Measurements from ENCODE around the gene SHMT2. TPM values are rescaled to one million over a fixed set of nuclear protein-coding genes. Genes with fewer than 3 reads are reported as not detected.

SHMT2 gene
- total and polyA plus RNA-seq, 2 of the 13 experiments (the other 11 are each of a cell fraction or from before 2014, with no cell fraction given) = 181 to 393 TPM

- 0 out of 2 replicates have a peak, but pooled peaks have one; percentile 24 for TF ChIP-seq NKX3-1 (CRISPR knock-in tag; IDR thresholded peaks at IDR 0.05)
- no peak for TF ChIP-seq ZNF33A (CRISPR knock-in tag; IDR thresholded peaks at IDR 0.05; ENCODE audit: borderline replicate concordance)
- no peak; the same call in 1 of the 2 replicates for TF ChIP-seq CBX5 (CRISPR knock-in tag; IDR thresholded peaks at IDR 0.05; ENCODE audit: borderline replicate concordance)
- TF ChIP-seq, protein P1, sequence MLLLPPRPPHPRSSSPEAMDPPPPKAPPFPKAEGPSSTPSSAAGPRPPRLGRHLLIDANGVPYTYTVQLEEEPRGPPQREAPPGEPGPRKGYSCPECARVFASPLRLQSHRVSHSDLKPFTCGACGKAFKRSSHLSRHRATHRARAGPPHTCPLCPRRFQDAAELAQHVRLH (CRISPR knock-in tag; IDR thresholded peaks at IDR 0.05; ENCODE audit: borderline replicate concordance, low read depth) = peak; percentile 23; the same call in 1 of the 2 replicates
- peak; percentile 95 for TF ChIP-seq HMGXB3 (CRISPR knock-in tag; IDR thresholded peaks at IDR 0.05; ENCODE audit: borderline replicate concordance)
- TF ChIP-seq ZNF598 (CRISPR knock-in tag; IDR thresholded peaks at IDR 0.05; ENCODE audit: borderline replicate concordance) = peak; percentile 39; the same call in 1 of the 2 replicates
- TF ChIP-seq ZNF317 (CRISPR knock-in tag; IDR thresholded peaks at IDR 0.05) = no peak; the same call in 1 of the 2 replicates
- no peak; the same call in 1 of the 2 replicates for TF ChIP-seq HDAC2 (CRISPR knock-in tag; IDR thresholded peaks at IDR 0.05)
- no peak for TF ChIP-seq WIZ (CRISPR knock-in tag; IDR thresholded peaks at IDR 0.05)
- TF ChIP-seq ZSCAN22 (CRISPR knock-in tag; IDR thresholded peaks at IDR 0.05) = no peak
- TF ChIP-seq, protein P2, sequence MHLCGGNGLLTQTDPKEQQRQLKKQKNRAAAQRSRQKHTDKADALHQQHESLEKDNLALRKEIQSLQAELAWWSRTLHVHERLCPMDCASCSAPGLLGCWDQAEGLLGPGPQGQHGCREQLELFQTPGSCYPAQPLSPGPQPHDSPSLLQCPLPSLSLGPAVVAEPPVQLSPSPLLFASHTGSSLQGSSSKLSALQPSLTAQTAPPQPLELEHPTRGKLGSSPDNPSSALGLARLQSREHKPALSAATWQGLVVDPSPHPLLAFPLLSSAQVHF (CRISPR knock-in tag; IDR thresholded peaks at IDR 0.05) = 0 out of 2 replicates have a peak, but pooled peaks have one; percentile 9
- TF ChIP-seq ZFYVE20 (CRISPR knock-in tag; IDR thresholded peaks at IDR 0.05; ENCODE audit: borderline replicate concordance, low read depth) = peak; percentile 24; the same call in 1 of the 2 replicates
- no peak for TF ChIP-seq U2AF1 (optimal IDR thresholded peaks at IDR 0.05; ENCODE audit: low read depth, low read length)
- TF ChIP-seq, protein P3, sequence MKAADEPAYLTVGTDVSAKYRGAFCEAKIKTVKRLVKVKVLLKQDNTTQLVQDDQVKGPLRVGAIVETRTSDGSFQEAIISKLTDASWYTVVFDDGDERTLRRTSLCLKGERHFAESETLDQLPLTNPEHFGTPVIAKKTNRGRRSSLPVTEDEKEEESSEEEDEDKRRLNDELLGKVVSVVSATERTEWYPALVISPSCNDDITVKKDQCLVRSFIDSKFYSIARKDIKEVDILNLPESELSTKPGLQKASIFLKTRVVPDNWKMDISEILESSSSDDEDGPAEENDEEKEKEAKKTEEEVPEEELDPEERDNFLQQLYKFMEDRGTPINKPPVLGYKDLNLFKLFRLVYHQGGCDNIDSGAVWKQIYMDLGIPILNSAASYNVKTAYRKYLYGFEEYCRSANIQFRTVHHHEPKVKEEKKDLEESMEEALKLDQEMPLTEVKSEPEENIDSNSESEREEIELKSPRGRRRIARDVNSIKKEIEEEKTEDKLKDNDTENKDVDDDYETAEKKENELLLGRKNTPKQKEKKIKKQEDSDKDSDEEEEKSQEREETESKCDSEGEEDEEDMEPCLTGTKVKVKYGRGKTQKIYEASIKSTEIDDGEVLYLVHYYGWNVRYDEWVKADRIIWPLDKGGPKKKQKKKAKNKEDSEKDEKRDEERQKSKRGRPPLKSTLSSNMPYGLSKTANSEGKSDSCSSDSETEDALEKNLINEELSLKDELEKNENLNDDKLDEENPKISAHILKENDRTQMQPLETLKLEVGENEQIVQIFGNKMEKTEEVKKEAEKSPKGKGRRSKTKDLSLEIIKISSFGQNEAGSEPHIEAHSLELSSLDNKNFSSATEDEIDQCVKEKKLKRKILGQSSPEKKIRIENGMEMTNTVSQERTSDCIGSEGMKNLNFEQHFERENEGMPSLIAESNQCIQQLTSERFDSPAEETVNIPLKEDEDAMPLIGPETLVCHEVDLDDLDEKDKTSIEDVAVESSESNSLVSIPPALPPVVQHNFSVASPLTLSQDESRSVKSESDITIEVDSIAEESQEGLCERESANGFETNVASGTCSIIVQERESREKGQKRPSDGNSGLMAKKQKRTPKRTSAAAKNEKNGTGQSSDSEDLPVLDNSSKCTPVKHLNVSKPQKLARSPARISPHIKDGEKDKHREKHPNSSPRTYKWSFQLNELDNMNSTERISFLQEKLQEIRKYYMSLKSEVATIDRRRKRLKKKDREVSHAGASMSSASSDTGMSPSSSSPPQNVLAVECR (CRISPR knock-in tag; IDR thresholded peaks at IDR 0.05; ENCODE audit: borderline replicate concordance) = peak; percentile 70; the same call in 1 of the 2 replicates
- TF ChIP-seq ZNF10 (CRISPR knock-in tag; IDR thresholded peaks at IDR 0.05; ENCODE audit: borderline replicate concordance, low read depth) = no peak
- peak; percentile 86 for TF ChIP-seq ZFY (CRISPR knock-in tag; IDR thresholded peaks at IDR 0.05)
- no peak for TF ChIP-seq RARG (CRISPR knock-in tag; IDR thresholded peaks at IDR 0.05; ENCODE audit: low read depth)
- TF ChIP-seq TEF (CRISPR knock-in tag; IDR thresholded peaks at IDR 0.05) = no peak
Measured at GRCh38 chr12:57229634-57230380, at the start of gene SHMT2 (continued).

All from HepG2 (cell line).